ENCODE measurements around the gene FAM219A.

DNA sequence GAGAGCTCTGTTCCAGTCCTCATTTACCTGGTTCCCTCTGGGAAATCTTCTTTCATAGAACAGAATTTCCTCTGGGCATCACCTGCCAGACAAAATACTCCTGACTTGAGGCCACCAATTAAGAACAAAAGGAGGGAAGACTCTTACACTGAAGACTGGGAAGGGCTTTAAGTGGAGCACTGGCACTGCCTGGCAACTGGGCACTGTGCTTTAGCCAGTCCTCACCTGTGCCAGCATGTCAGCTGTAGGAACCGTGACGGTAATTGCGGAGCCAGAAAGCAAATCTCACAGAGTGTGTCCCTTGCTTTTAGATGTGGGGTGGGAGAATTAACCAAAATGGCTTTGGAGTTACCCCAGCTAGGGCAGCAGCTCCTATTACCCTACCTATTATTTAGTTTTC, 40.6 kb downstream of the FAM219A start:
- TF ChIP-seq SUZ12 (IDR thresholded peaks at IDR 0.05; ENCODE audit: extremely low read depth, insufficient read depth, insufficient read length) (no peak), YY1 (IDR thresholded peaks at IDR 0.05; ENCODE audit: insufficient read depth, insufficient read length) (no peak)
